ENCODE measurements around the gene TMEM35B.

GRCh38 chr1:34970220-34970735, 14.9 kb downstream of the TMEM35B start:
- no peak for TF ChIP-seq TAF1 (IDR thresholded peaks at IDR 0.05; ENCODE audit: borderline replicate concordance, insufficient read depth, low read length)
- no peak for TF ChIP-seq SIN3A (IDR thresholded peaks at IDR 0.05; ENCODE audit: borderline replicate concordance, insufficient read depth, low read length)
- TF ChIP-seq REST (IDR thresholded peaks at IDR 0.05; ENCODE audit: insufficient read depth in 1 of 2, low read depth in 2 of 2, low read length in 2 of 2), result no peak
- TF ChIP-seq POLR2AphosphoS5 (IDR thresholded peaks at IDR 0.05; ENCODE audit: low read depth, low read length), result no peak
- no peak for TF ChIP-seq FOXP2 (optimal IDR thresholded peaks at IDR 0.05; ENCODE audit: borderline replicate concordance, extremely low read depth, extremely low read length, insufficient read depth)
